MM.1S (cell line): ENCODE data around the gene LMBR1.

Experiments
- DNase-seq: peaks from one replicate; pipeline ENCODE4 v3.0.0-alpha.2; 2015
- H2AFZ ChIP-seq: fragments of 300-600 bp; sonication (generic); 2 replicates; pipeline ENCODE4 v1.6.0; 2016; ENCODE audit warnings: antibody characterized with exemption, low read length
- H3F3A ChIP-seq: fragments of 300-600 bp; sonication (generic); 2 replicates; pipeline ENCODE4 v1.6.1; 2016; ENCODE audit warnings: mild to moderate bottlenecking, antibody characterized with exemption, low read length, moderate library complexity, mixed read lengths; ENCODE audit not compliant: insufficient read depth
- H3K27ac ChIP-seq: fragments of 300-600 bp; sonication (generic); 2 replicates; pipeline ENCODE4 v1.5.1; 2016; ENCODE audit warnings: mild to moderate bottlenecking, low read length
- H3K27me3 ChIP-seq: fragments of 300-600 bp; sonication (generic); replicated peaks from 2 replicates; pipeline ENCODE4 v1.6.0; 2016; ENCODE audit warnings: low read length; ENCODE audit not compliant: insufficient read depth
- H3K36me3 ChIP-seq: fragments of 300-600 bp; sonication (generic); replicated peaks from 2 replicates; pipeline ENCODE4 v1.6.1; 2016; ENCODE audit warnings: mild to moderate bottlenecking, low read length, mixed read lengths; ENCODE audit not compliant: insufficient read depth
- H3K4me1 ChIP-seq: fragments of 300-600 bp; sonication (generic); 2 replicates; pipeline ENCODE4 v1.6.1; 2016; ENCODE audit warnings: low read length, mixed read lengths
- H3K4me2 ChIP-seq: fragments of 300-600 bp; sonication (generic); 2 replicates; pipeline ENCODE4 v1.6.0; 2016; ENCODE audit warnings: low read depth, low read length
- H3K4me3 ChIP-seq: fragments of 300-600 bp; sonication (generic); 2 replicates; pipeline ENCODE4 v1.5.1; 2016; ENCODE audit warnings: low read length, mixed read lengths
- H3K79me2 ChIP-seq: fragments of 300-600 bp; sonication (generic); 2 replicates; pipeline ENCODE4 v1.6.1; 2016; ENCODE audit warnings: mixed run types, low read length, mixed read lengths
- H3K9ac ChIP-seq: fragments of 300-600 bp; sonication (generic); 2 replicates; pipeline ENCODE4 v1.6.1; 2016; ENCODE audit warnings: low read length, mixed read lengths
- H3K9me2 ChIP-seq: fragments of 300-600 bp; sonication (generic); replicated peaks from 2 replicates; pipeline ENCODE4 v1.6.1; 2016; ENCODE audit warnings: mild to moderate bottlenecking, low read length, mixed read lengths; ENCODE audit not compliant: insufficient read depth
- H3K9me3 ChIP-seq: fragments of 300-600 bp; sonication (generic); replicated peaks from 2 replicates; pipeline ENCODE4 v1.6.1; 2016; ENCODE audit warnings: mild to moderate bottlenecking, low read length, mixed read lengths; ENCODE audit not compliant: insufficient read depth
- H4K20me1 ChIP-seq: fragments of 300-600 bp; sonication (generic); 2 replicates; pipeline ENCODE4 v1.6.1; 2016; ENCODE audit warnings: mild to moderate bottlenecking, low read length, moderate library complexity, mixed read lengths; ENCODE audit not compliant: insufficient read depth
- CTCF ChIP-seq: fragments of 300-600 bp; sonication (generic); IDR thresholded peaks from 2 replicates; pipeline ENCODE4 v1.5.1; 2016; ENCODE audit warnings: antibody characterized with exemption, low read length, mixed read lengths
- EZH2 ChIP-seq: fragments of 300-600 bp; sonication (generic); optimal IDR thresholded peaks from 2 replicates; pipeline ENCODE3; 2017; ENCODE audit warnings: low read depth, mild to moderate bottlenecking, antibody characterized with exemption, low read length, mixed read lengths
- EZH2phosphoT487 ChIP-seq: fragments of 300-600 bp; sonication (generic); IDR thresholded peaks from 2 replicates; pipeline ENCODE4 v1.6.1; 2018; ENCODE audit warnings: antibody characterized with exemption, low read length

LMBR1 gene

GRCh38 chr7:156732091-156732625, 160.8 kb downstream of the LMBR1 start:
- H3K4me2 ChIP-seq: no peak overlapping the region
- H3K9me2 ChIP-seq: no peaks in the 10 kb centered on the region
- no peaks in the 10 kb centered on the region for H3F3A ChIP-seq
- no peaks in the 10 kb centered on the region for H3K36me3 ChIP-seq
- no peak overlapping the region for H3K4me3 ChIP-seq
- H3K9ac ChIP-seq: no peak overlapping the region
- no peak overlapping the region for H2AFZ ChIP-seq
- H3K4me1 ChIP-seq: no peaks in the 10 kb centered on the region
- H3K79me2 ChIP-seq: no peaks in the 10 kb centered on the region
- TF ChIP-seq CTCF (no peak), EZH2phosphoT487 (no peak), EZH2 (no peak)
- H4K20me1 ChIP-seq: no peaks in the 10 kb centered on the region
- H3K27ac ChIP-seq: no peak overlapping the region
- H3K9me3 ChIP-seq: no peaks in the 10 kb centered on the region
- no peak for DNase-seq
- no peaks in the 10 kb centered on the region for H3K27me3 ChIP-seq

DNA sequence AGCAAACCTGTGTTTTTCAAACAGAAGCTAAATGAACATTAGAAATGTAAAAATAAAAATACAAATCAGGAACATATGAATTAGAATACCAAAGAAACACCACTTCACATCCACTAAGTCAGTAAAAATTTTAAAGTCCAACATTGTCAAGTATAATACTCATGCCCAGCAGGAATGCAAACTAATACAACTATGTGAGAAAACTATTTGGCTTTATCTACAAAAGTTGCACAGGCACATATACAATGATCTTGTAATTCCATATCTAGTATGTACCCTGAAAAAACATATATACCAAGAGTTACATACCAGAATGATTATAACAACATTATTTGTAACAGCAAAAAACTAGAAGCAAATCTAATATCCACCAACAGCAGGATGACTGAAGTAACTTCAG, 161.3 kb downstream of the LMBR1 start:
- Histone ChIP-seq H3K9me3 (no peaks in the 10 kb centered on the region), H3K79me2 (no peaks in the 10 kb centered on the region), H2AFZ (no peak overlapping the region), H3K36me3 (no peaks in the 10 kb centered on the region), H3K27ac (no peak overlapping the region), H3K4me3 (no peak overlapping the region), H3K9ac (no peak overlapping the region), H3K27me3 (no peaks in the 10 kb centered on the region), H3F3A (no peaks in the 10 kb centered on the region), H3K9me2 (no peaks in the 10 kb centered on the region), H3K4me2 (no peak overlapping the region), H3K4me1 (no peaks in the 10 kb centered on the region), H4K20me1 (no peaks in the 10 kb centered on the region)
- TF ChIP-seq EZH2: no peak
- no peak for TF ChIP-seq CTCF
- no peak for DNase-seq

- DNase-seq: no peak
- Histone ChIP-seq H3K9me3 (no peaks in the 10 kb centered on the region), H3K9ac (no peak overlapping the region), H3F3A (no peaks in the 10 kb centered on the region), H3K27me3 (no peaks in the 10 kb centered on the region), H3K27ac (no peak overlapping the region), H2AFZ (no peak overlapping the region), H3K4me3 (no peak overlapping the region), H3K4me1 (no peaks in the 10 kb centered on the region), H3K9me2 (no peaks in the 10 kb centered on the region), H4K20me1 (no peaks in the 10 kb centered on the region), H3K79me2 (no peaks in the 10 kb centered on the region), H3K36me3 (no peaks in the 10 kb centered on the region), H3K4me2 (no peak overlapping the region)
- TF ChIP-seq CTCF: no peak
- no peak for TF ChIP-seq EZH2phosphoT487
- TF ChIP-seq EZH2: no peak
Observed at GRCh38 chr7:156725936-156726335, 167.0 kb downstream of the LMBR1 start.
